HG03159 (cell line): Measurements from ENCODE around the gene CTIF.
A peak's percentile ranks its signal among the peaks of the same experiment; 100 is the strongest.

ENCODE experiments used
- ATAC-seq: cut with Tn5 transposase; IDR thresholded peaks from one replicate; pipeline ENCODE4 v1.9.1; 2021; ENCODE audit warnings: mild to moderate bottlenecking, moderate library complexity; ENCODE audit not compliant: unreplicated experiment

CTIF gene

DNA sequence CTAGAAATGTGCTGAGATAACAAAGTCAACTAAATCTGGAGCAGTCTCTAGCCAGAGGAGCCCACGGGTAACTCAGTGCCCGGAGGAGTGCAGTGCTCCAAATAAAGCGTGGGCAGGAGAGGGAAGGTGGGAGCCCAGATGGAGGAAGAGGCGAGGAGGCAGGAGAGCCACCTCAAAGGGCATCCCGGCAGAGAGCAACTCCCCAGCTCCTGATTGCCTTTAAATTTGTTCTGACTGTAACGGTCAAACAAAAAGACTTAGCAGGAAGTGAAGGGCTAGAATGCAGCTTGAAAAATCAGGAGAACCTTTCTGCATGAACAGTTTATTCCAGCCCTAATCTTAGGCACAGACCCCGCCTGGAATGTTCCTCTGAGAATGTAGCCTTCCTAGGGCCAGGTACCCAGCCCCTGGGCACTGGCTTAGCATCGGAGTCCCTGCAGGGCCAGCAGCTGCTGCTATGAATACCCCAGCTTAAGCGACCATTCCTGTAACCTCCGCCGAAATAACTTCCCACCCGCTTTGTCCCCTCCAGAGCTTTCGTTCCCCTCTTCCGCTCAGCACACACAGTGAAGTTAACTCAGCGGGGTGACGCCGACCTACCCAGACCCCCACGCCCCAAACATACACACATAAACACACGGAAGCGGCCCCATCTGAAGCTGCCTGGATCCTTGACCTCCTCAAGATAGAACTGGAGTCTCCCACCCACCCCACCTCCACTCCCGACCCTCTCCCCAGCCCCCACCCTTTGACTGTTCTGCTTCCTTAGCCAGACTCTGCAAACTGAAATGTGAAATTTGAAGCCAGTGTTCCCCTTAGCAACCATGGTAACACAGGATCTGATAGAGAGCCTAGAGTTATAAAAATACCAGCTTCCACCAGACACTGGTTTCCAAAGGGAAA lies 288.7 kb downstream of the CTIF start:
- no peak for ATAC-seq

- ATAC-seq = no peak
These were observed 289.3 kb downstream of the CTIF start for GRCh38 chr18:48828194-48828545.

DNA sequence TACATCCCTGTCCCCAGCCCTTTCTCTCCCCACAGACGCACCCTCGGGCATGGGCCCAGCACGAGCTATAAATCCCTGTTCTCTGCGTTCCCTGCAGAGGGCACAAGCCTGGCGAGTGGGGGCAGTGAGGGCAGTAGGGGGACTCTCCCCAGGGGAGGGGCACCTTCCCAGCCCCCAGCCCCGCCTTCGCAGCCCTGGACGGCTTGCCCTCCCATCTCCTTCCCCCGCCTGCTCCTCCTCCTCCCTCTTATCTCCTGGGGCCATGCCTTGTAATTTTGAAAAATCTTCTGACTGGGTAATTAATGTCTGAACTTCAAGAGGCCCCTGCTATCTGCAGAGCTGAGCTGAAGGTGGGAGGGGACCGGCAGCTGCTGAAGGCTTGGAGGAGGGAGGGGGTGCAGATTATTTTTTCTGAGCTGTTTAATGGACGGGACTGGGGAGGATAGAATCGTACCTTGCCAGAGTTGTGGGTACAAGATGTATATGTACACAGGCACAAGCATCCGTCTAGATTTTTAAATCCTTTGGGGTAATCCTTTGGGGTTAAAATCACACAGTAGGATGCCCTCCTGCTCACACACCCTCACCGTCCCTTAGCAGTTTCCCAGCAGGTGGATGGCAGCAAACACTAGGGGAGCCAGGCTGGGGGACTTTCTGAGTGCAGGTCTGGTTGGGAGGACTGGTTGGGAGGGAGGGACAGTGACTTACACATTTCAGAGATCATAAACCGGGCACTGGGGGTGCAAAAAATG lies 290.0 kb downstream of the CTIF start:
- ATAC-seq = no peak

DNA sequence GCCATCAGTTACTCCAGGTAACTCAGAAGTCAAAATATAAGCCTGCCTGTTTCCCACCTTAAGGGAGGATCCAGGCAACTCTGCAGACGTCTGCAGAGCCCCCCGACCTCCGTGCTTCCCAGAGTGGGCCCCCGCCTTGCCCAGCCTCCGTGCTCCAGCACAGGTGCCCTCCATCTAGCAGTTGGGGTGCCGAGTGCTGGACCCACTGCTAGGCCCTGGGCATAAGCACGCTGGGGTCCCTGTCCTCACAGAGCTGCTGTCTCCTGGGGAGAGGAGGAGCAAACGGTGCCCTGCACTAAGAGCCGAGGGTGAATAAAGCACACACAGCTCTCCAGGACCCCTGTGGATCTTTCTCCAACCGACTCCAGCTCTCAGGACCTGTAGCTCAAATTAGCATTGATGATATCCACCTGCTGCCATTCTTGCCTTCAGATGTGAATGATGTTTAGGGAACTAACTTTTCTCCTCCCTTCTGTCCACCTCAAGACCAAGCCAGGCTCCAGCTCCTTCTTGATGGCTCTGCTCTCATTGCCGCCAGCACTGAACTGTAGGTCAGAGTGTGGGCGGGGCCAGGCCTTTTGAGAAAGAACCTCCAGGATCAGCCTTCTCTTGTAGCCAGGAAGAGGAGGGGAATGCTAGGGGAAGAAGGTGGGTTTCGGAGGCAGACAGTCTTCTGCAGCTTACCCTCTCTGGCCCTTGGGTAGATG lies 290.8 kb downstream of the CTIF start:
- ATAC-seq = no peak

- no peak for ATAC-seq
These were observed 292.4 kb downstream of the CTIF start for GRCh38 chr18:48831113-48831759.

- ATAC-seq = no peak
These were observed 293.0 kb downstream of the CTIF start for GRCh38 chr18:48831802-48832201.

DNA sequence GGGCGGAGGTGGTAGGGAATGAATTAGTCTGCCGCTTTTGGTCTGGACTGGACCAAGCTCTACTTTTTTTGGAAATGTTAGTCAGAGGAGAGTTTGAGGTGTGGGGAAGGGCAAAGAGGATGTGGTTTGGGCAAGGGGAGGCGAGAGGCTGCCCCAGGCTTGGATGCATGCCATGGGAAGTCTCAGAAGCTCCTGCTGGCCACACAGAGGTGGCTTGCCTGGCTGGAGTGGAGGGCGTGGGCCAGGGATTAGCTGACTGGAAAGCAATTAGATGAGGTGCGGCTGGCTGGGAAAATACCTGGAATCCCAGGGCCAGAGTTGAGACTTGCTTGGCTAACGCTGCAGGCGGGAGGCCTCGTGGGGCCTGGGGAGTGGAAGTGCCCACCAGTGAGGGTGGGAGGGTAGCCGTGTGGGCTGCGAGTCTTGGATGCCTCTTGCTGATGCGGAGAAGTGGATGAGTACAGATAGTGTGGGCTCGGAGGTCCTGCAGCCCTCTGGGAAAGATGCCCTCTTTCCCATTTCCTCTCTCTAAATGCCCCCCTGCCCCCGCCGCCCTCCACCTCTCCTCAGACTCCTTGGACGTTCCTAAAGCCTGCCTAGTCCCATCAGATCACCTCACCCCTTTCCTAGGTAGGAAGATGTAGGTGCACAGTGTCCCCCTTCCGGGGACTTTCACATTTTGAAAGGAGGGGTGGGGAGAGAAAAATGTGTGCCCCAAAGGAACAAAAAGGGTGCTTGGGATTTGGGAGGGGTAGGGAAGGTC lies 294.3 kb downstream of the CTIF start:
- no peak for ATAC-seq

DNA sequence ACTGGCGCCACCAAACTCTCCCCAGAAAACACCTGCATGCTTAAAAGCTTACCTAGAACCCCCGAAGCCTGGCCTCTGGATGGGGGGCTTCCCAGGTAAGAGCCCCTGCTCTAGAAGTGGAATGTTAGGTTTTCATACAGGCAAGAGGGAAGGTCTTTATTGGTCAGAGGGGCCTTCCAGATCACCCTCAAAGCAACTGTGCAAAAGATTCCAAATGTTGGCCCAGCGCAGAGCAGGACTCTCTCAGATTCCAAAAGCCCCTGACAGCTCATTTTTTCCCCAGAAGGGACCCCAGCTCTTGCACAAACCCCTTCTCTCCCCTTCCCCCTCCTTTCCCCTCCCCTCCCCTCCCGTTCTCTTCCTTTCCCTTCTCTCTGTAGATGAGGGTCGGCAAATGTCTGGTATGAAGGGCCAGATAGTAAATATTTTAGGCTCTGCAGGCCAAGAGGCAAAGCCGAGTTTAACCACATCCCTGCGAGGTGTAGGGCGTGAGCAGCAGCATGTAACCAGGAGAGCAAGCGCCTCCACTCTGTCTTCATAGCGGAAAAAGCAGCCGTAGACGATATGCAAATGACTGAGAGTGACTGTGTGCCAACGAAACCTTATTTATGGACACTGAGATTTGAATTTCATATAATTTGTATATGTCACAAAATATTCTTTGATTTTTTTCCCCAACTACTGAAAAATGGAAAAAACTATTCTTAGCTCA lies 295.0 kb downstream of the CTIF start:
- ATAC-seq = peak; percentile 72

- peak; percentile 61 for ATAC-seq
These were observed 295.7 kb downstream of the CTIF start for GRCh38 chr18:48834413-48835031.

- no peak for ATAC-seq
These were observed 296.3 kb downstream of the CTIF start for GRCh38 chr18:48835119-48835518.

DNA sequence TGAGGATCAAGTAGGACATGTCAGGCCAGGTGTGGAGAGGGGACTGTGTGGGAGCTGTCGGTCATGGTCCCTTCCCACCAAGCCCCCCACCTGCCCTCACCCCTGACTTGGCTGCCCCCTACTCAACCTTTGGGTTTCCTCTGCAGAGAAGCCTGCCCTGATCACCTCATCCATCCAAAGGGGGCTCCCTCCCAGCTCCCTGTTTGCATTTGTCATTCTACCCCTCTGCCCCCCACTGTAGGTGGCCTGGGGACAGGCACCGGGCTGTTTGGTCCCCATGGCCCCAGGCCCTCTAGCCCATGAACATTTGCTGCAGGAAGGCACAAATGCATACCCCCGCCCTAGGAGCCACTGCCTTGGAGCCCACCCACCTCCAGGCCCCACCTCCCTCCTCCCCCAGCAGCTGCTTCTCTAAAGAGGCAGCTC lies 296.9 kb downstream of the CTIF start:
- no peak for ATAC-seq

GRCh38 chr18:48836231-48836805 lies 297.5 kb downstream of the CTIF start:
- no peak for ATAC-seq

DNA sequence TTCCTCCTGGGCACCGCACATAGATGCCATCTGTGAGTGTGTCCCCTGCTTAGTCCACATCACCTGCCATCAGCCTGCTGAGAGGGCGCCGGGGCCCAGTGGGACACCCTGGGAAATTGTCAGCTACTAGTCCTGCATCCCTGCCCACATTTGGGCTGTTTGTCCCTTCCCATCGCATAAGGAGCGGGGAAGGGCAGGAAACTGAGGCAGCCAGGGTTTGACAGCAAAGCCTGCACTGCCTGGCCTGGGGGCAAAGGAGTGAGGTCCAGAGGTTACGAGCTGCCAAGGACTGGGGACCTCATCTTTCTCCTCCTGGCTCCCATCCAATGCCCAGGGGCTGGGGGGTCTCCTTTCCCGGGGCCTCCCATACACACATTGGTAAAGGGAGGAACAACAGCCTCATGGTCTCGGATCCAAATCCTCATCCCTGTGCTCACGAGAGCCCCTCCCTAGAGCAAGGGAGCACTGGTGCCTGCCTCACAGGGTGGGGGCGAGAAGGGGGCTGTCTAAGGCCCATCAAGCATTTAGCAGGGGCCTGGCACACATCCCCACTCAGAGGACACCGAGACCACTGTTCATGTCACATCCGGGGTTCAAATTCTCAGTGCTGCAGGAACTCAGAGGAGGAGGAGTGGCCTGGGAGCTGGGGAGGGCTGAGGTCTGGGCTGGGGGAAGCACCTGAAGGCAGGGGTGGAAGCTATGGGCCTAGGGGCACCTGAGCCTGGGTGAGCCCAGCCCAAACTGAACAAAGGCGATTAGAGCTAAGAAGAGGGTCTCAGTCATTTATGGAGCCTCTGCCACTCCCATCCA lies 298.2 kb downstream of the CTIF start:
- no peak for ATAC-seq

- no peak for ATAC-seq
These were observed 298.8 kb downstream of the CTIF start for GRCh38 chr18:48837676-48838075.

- ATAC-seq = no peak
These were observed 299.4 kb downstream of the CTIF start for GRCh38 chr18:48838166-48838775.

GRCh38 chr18:48838921-48839818 lies 300.3 kb downstream of the CTIF start:
- ATAC-seq = no peak
